ENCODE results near the gene RNF44.

DNA sequence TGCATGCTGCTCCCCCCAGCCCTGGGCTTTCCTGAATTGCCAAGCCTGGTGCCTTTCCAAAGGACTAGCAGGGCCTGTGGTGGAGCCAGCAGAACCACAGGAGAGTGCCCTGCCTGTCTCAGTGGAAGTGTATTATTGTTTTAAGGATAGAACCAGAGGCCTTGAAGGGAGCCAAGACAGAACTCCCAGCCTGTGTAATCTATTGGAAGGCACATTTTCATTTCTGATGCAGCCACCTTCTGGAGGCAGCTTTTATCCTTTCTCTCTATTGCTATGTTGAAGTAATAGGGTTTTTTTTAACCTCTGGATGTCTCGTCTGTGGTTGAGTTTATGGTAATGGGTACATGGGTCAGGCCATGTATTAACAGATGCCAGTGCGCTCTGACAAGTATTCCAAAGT lies 29.3 kb downstream of the RNF44 start:
- TF ChIP-seq, protein P1, sequence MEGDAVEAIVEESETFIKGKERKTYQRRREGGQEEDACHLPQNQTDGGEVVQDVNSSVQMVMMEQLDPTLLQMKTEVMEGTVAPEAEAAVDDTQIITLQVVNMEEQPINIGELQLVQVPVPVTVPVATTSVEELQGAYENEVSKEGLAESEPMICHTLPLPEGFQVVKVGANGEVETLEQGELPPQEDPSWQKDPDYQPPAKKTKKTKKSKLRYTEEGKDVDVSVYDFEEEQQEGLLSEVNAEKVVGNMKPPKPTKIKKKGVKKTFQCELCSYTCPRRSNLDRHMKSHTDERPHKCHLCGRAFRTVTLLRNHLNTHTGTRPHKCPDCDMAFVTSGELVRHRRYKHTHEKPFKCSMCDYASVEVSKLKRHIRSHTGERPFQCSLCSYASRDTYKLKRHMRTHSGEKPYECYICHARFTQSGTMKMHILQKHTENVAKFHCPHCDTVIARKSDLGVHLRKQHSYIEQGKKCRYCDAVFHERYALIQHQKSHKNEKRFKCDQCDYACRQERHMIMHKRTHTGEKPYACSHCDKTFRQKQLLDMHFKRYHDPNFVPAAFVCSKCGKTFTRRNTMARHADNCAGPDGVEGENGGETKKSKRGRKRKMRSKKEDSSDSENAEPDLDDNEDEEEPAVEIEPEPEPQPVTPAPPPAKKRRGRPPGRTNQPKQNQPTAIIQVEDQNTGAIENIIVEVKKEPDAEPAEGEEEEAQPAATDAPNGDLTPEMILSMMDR (IDR thresholded peaks at IDR 0.05; ENCODE audit: insufficient read depth, low read length): no peak
- TF ChIP-seq POLR2AphosphoS5 (IDR thresholded peaks at IDR 0.05; ENCODE audit: low read depth): no peak
- TF ChIP-seq, protein P2, sequence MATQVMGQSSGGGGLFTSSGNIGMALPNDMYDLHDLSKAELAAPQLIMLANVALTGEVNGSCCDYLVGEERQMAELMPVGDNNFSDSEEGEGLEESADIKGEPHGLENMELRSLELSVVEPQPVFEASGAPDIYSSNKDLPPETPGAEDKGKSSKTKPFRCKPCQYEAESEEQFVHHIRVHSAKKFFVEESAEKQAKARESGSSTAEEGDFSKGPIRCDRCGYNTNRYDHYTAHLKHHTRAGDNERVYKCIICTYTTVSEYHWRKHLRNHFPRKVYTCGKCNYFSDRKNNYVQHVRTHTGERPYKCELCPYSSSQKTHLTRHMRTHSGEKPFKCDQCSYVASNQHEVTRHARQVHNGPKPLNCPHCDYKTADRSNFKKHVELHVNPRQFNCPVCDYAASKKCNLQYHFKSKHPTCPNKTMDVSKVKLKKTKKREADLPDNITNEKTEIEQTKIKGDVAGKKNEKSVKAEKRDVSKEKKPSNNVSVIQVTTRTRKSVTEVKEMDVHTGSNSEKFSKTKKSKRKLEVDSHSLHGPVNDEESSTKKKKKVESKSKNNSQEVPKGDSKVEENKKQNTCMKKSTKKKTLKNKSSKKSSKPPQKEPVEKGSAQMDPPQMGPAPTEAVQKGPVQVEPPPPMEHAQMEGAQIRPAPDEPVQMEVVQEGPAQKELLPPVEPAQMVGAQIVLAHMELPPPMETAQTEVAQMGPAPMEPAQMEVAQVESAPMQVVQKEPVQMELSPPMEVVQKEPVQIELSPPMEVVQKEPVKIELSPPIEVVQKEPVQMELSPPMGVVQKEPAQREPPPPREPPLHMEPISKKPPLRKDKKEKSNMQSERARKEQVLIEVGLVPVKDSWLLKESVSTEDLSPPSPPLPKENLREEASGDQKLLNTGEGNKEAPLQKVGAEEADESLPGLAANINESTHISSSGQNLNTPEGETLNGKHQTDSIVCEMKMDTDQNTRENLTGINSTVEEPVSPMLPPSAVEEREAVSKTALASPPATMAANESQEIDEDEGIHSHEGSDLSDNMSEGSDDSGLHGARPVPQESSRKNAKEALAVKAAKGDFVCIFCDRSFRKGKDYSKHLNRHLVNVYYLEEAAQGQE (IDR thresholded peaks at IDR 0.05; ENCODE audit: insufficient replicate concordance, low read depth): no peak
- no peak for TF ChIP-seq SPI1 (IDR thresholded peaks at IDR 0.05; ENCODE audit: borderline replicate concordance, low read depth)
